SK-N-MC (cell line): ENCODE measurements around the gene CALML3.

ENCODE experiments used
- EZH2 ChIP-seq: fragments of 200-600 bp; sonication (generic); IDR thresholded peaks from one replicate; pipeline ENCODE4 v1.6.1; 2017; ENCODE audit warnings: antibody characterized with exemption
- POLR2AphosphoS5 ChIP-seq: IDR thresholded peaks from 2 replicates; pipeline ENCODE4 v1.6.1; 2012; ENCODE audit warnings: mild to moderate bottlenecking, low read depth, low read length, borderline replicate concordance

DNA sequence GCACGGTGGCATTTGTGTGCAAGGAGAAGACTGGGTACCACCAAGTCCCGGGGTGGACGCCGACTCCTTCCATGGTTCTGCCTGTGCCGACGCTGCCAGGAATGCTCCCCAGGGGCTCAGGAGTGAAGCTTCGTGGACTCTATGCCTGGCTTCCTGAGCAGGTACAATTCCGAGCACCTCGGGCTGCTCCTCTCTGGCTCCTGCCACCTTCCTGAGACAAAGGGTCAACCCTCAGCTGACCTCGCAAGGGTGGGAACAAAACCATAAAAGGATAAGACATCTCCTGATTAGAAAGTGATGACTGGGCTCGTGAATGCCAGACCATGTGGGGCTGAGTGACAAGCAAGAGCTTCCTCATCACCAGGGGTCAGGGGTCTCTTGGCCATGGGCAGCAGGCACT is 31.8 kb downstream of the CALML3 start:
- no peak for TF ChIP-seq POLR2AphosphoS5
- no peak for TF ChIP-seq EZH2
